ENCODE results near the gene STX16. TPM values are rescaled to one million over a fixed set of nuclear protein-coding genes. Genes with fewer than 3 reads are reported as not detected.
A peak's percentile ranks its signal among the peaks of the same experiment; 100 is the strongest.

Gene STX16
- total RNA-seq, 4 donors from 2014 or later, result 70.2 to 148 (median 85.9) TPM

GRCh38 chr20:58649288-58650180 lies 1.5 kb upstream of the STX16 start:
- Histone ChIP-seq H3K4me1 (peaks cover 0 to 48% (median 11%) of the 10 kb centered on the region in 4 donors), H3K36me3 (no peaks in the 10 kb centered on the region), H3K4me3 (peak overlapping the region; percentile 79 to 96 (median 86)), H3K27ac (peak overlapping the region; percentile 85 to 95 (median 88)), H3K9me3 (no peaks in the 10 kb centered on the region), H3K27me3 (no peaks in the 10 kb centered on the region)
- no peak for DNase-seq (ENCODE audit: low spot score in 2 of 2)
- WGBS, 2 donors, result 8 to 16% methylated on average over 66 to 72 of the region's 73 CpGs
- TF ChIP-seq POLR2A (IDR thresholded peaks at IDR 0.05) (no peak), EP300 (IDR thresholded peaks at IDR 0.05) (no peak), CTCF (IDR thresholded peaks at IDR 0.05) (no peak)

- Histone ChIP-seq H3K36me3 (no peaks in the 10 kb centered on the region), H3K4me1 (peaks cover 0 to 56% (median 12%) of the 10 kb centered on the region in 4 donors), H3K27me3 (no peaks in the 10 kb centered on the region), H3K4me3 (peak overlapping the region; percentile 79 to 96 (median 86)), H3K9me3 (no peaks in the 10 kb centered on the region), H3K27ac (peak overlapping the region; percentile 85 to 95 (median 88))
- TF ChIP-seq CTCF (IDR thresholded peaks at IDR 0.05) (peak in 1 of 5 experiments; percentile 51), POLR2A (IDR thresholded peaks at IDR 0.05) (no peak), EP300 (IDR thresholded peaks at IDR 0.05) (no peak)
- peak in 1 of 2 donors; percentile 29 for DNase-seq (ENCODE audit: low spot score in 2 of 2)
- 2% methylated on average over 32 to 33 of the region's 62 CpGs for WGBS, 2 donors
Measured at GRCh38 chr20:58650181-58650775, 805 bp upstream of the STX16 start.

GRCh38 chr20:58651559-58651945 lies 469 bp downstream of the STX16 start:
- H3K4me1 ChIP-seq, result peaks cover 0 to 62% (median 22%) of the 10 kb centered on the region in 4 donors
- H3K27ac ChIP-seq, result peak overlapping the region; percentile 85 to 95 (median 88)
- TF ChIP-seq EP300 (IDR thresholded peaks at IDR 0.05) (no peak), CTCF (IDR thresholded peaks at IDR 0.05) (no peak), POLR2A (IDR thresholded peaks at IDR 0.05) (no peak)
- no peaks in the 10 kb centered on the region for H3K9me3 ChIP-seq
- peak overlapping the region; percentile 79 to 96 (median 86) for H3K4me3 ChIP-seq
- H3K27me3 ChIP-seq, result no peaks in the 10 kb centered on the region
- DNase-seq (ENCODE audit: low spot score in 2 of 2), result no peak
- 1% methylated on average over 18 of the region's 18 CpGs for WGBS, 2 donors
- no peaks in the 10 kb centered on the region for H3K36me3 ChIP-seq

- TF ChIP-seq EP300 (IDR thresholded peaks at IDR 0.05) (peak in 1 of 2 donors; percentile 20), POLR2A (IDR thresholded peaks at IDR 0.05) (no peak)
- 0 to 1% methylated on average over 30 of the region's 30 CpGs for WGBS, 2 donors
- DNase-seq (ENCODE audit: low spot score in 2 of 2), result no peak
- peak overlapping the region; percentile 79 to 96 (median 86) for H3K4me3 ChIP-seq
- no peaks in the 10 kb centered on the region for H3K27me3 ChIP-seq
- H3K4me1 ChIP-seq, result peaks cover 0 to 67% (median 24%) of the 10 kb centered on the region in 4 donors
- H3K9me3 ChIP-seq, result no peaks in the 10 kb centered on the region
- no peaks in the 10 kb centered on the region for H3K36me3 ChIP-seq
- peak overlapping the region; percentile 85 to 95 (median 88) for H3K27ac ChIP-seq
Measured at GRCh38 chr20:58651946-58652605, 993 bp downstream of the STX16 start.

- WGBS, 2 donors, result 6% methylated on average over 12 of the region's 12 CpGs
- peaks cover 0 to 69% (median 31%) of the 10 kb centered on the region in 4 donors for H3K4me1 ChIP-seq
- H3K27ac ChIP-seq, result peak overlapping the region; percentile 85 to 95 (median 88)
- no peaks in the 10 kb centered on the region for H3K36me3 ChIP-seq
- no peak for DNase-seq (ENCODE audit: low spot score in 2 of 2)
- H3K27me3 ChIP-seq, result no peaks in the 10 kb centered on the region
- TF ChIP-seq CTCF (IDR thresholded peaks at IDR 0.05) (no peak), EP300 (IDR thresholded peaks at IDR 0.05) (no peak), POLR2A (IDR thresholded peaks at IDR 0.05) (no peak)
- H3K4me3 ChIP-seq, result peak overlapping the region; percentile 79 to 96 (median 86)
- no peaks in the 10 kb centered on the region for H3K9me3 ChIP-seq
Measured at GRCh38 chr20:58652606-58653294, 1.7 kb downstream of the STX16 start.

Measured in tibial nerve (tissue), 4 donors.